ENCODE data around the gene SLC17A5.
A peak's percentile ranks its signal among the peaks of the same experiment; 100 is the strongest.
"Not testable (repeated sequence)": the region's sequence is repeated elsewhere in the genome, so short reads cannot be mapped to it uniquely, and the experiment has no call there.

SLC17A5 gene

DNA sequence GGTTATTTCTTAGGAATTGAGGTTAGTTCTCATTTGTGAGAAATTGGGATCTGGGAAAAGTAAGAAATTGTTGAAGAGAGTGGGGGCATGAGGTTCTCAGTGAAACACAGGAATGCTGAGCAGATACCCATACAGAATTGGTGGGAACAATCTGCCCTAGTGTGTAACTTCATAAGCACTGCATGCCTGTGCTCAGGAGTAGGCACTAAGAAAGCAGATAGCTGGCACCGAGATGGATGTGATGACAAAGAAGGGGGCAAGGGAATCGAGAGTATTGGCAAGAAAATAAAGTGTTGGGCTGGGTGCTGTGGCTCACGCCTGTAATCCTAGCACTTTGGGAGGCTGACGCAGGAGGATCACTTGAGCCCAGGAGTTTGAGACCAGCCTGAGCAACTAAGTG lies 4.0 kb downstream of the SLC17A5 start:
- ATAC-seq (replicated peaks) (no peak), DNase-seq (no peak)
- Mint-ChIP-seq H3K4me1 (peaks cover 11 to 25% of the 10 kb centered on the region in 2 donors), H3K4me3 (no peak overlapping the region), H3K9me3 (no peaks in the 10 kb centered on the region), H3K27me3 (no peaks in the 10 kb centered on the region), H3K27ac (no peak overlapping the region), H3K36me3 (peaks cover 14% of the 10 kb centered on the region in 2 donors)

DNA sequence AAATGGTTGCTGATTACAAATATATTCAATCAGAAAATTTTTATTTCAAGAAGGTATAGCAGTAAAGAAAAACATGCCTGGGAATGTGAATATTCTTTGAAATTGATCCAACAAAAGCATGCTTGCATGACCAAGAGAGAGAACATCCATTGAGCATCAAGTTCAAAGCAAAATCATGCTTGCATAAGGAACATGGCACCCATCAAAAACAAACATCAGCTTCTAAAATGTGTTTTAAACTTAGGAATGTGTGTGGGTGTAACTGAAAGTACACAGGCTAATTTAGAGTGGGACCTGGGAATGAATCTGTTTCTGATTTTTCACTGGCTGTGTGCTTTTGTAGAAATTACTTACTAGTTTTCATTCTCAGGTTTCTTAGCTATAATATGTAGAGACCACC lies 5.6 kb downstream of the SLC17A5 start:
- ATAC-seq (replicated peaks) (no peak), DNase-seq (no peak)
- Mint-ChIP-seq H3K4me1 (peaks cover 8 to 21% of the 10 kb centered on the region in 2 donors), H3K27me3 (no peaks in the 10 kb centered on the region), H3K4me3 (no peak overlapping the region), H3K27ac (no peak overlapping the region), H3K9me3 (no peaks in the 10 kb centered on the region), H3K36me3 (peaks cover 14% of the 10 kb centered on the region in 2 donors)

DNA sequence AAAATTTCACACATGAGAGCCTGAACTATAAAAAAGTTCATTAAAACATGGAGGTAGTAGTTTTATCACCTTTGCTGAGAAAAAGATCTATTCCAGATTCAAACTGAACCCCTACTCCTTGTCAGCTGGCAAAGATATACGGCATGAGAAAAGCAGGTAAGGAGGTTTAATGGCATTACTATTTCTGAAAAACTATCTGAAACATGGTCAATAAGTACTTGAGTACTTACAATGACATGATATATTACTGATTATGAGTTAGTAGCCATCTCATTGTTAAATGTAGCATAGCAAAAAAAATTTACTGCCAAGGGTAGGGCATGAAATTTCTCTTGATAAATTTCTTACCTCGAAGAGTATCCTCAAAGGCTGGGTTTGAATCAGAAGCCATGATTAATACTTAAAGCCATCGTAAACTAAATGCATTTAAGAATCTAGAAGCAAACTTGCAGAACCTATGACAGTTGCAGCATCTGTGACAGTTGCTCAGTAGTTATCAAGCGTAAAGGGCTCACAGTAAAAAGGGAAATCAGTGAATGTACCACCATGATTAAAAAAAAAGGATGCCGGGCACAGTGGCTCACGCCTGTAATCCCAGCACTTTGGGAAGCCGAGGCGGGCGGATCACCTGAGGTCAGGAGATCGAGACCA lies 8.7 kb downstream of the SLC17A5 start:
- Mint-ChIP-seq H3K4me3 (peak overlapping the region; percentile 86 to 87), H3K4me1 (peaks cover 2 to 11% of the 10 kb centered on the region in 2 donors), H3K9me3 (no peaks in the 10 kb centered on the region), H3K27ac (peak overlapping the region; percentile 28), H3K27me3 (no peaks in the 10 kb centered on the region), H3K36me3 (peaks cover 18 to 32% of the 10 kb centered on the region in 2 donors)
- ATAC-seq (replicated peaks) (peak; percentile 36 to 39), DNase-seq (no peak)

DNA sequence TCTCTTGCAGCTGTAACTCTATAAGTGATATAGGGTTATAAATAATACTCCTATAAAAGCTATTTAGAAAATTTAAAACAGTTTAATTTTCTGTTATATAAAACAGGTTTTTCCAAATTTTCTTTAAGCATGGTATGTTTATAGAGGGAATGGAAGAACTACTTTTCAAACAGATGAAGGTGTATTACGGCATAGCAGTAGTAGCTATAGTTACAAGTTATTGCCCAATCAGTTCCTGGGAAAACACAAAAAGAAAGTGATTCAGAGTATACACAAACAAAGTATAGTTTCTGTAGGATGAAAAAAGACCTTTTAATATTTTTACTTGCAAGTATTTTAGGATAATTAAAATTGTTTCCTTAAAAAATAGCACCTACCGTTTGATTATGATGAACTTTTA lies 9.8 kb downstream of the SLC17A5 start:
- ATAC-seq (replicated peaks) = no peak
- H3K36me3 Mint-ChIP-seq = peaks cover 18 to 32% of the 10 kb centered on the region in 2 donors
- no peak overlapping the region for H3K27ac Mint-ChIP-seq
- no peaks in the 10 kb centered on the region for H3K27me3 Mint-ChIP-seq
- DNase-seq = no peak
- peaks cover 2 to 7% of the 10 kb centered on the region in 2 donors for H3K4me1 Mint-ChIP-seq
- H3K4me3 Mint-ChIP-seq = no peak overlapping the region
- H3K9me3 Mint-ChIP-seq = no peaks in the 10 kb centered on the region

DNA sequence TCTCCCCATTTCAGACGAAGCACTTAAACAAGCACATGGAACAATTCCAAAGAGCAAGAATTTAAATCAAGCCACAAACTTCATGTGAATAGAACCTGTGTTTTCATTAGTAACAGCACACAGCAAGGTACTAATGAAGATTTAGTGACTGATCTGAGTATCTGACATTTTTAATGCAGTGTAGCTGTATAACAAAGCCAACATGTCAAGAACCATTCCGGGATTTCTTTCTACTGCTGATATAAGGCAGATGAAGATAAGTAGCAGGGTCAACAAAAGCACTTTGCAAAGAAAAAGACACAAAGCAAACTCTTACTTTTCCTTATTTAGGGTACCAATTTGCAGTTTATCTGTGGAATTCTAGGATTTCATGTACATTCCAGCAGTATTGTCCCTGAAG lies 11.3 kb downstream of the SLC17A5 start:
- peaks cover 2 to 7% of the 10 kb centered on the region in 2 donors for H3K4me1 Mint-ChIP-seq
- H3K9me3 Mint-ChIP-seq = no peaks in the 10 kb centered on the region
- ATAC-seq (replicated peaks) (no peak), DNase-seq (no peak)
- H3K36me3 Mint-ChIP-seq = peaks cover 17 to 35% of the 10 kb centered on the region in 2 donors
- H3K27me3 Mint-ChIP-seq = no peaks in the 10 kb centered on the region
- no peak overlapping the region for H3K27ac Mint-ChIP-seq
- H3K4me3 Mint-ChIP-seq = no peak overlapping the region

DNA sequence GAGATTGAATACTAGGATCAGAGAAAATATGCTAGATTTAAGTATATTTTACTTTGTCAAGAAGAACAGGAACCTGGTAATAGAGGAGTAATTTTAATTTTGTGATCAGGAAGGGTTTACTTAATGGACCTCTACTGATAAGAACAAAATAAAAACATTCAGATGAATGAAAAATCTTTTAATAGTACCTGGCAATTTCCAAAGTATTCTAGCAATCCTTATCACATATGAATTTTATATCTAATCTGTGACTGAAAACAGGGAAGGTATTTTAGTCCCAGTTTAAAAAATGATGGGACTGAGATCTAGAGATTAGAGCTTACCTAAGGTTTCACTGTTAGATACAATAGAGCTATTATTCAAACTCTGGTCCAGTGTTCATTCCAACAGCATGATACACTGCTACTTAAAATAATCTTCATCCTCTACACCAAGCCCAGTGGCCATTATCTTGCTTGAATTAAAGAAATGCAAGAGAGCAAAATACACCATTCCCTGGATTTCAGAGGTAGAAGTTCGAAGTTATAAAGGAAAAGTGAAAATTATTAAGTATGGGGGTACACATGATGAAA lies 13.5 kb downstream of the SLC17A5 start:
- Mint-ChIP-seq H3K4me1 (peaks cover 0 to 3% of the 10 kb centered on the region in 2 donors), H3K4me3 (no peak overlapping the region), H3K9me3 (no peaks in the 10 kb centered on the region), H3K36me3 (peaks cover 22 to 44% of the 10 kb centered on the region in 2 donors), H3K27me3 (no peaks in the 10 kb centered on the region), H3K27ac (no peak overlapping the region)
- ATAC-seq (replicated peaks) = no peak
- no peak for DNase-seq

DNA sequence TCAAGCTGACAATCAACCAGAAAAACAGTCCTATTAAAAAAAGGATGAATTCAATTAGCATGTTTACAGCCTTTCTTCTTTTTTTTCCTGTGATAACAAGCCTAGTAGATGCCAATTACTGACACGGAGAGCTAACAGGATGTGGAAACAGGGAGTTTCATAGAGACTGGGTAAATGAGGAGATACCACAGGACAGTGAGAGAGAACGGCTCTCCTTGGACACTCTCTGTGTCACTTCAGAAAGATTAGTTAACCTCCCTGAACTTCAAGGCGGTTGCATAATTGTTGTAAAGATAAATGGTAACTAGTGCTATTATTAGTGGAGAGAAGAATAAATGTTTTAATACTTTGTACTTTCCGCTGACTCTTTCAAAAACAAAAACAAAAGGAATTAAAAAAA lies 14.8 kb downstream of the SLC17A5 start:
- H3K4me1 Mint-ChIP-seq = no peaks in the 10 kb centered on the region
- no peaks in the 10 kb centered on the region for H3K27me3 Mint-ChIP-seq
- H3K27ac Mint-ChIP-seq = no peak overlapping the region
- no peaks in the 10 kb centered on the region for H3K9me3 Mint-ChIP-seq
- ATAC-seq (replicated peaks) (no peak), DNase-seq (no peak)
- H3K36me3 Mint-ChIP-seq = peaks cover 22 to 44% of the 10 kb centered on the region in 2 donors
- H3K4me3 Mint-ChIP-seq = no peak overlapping the region

DNA sequence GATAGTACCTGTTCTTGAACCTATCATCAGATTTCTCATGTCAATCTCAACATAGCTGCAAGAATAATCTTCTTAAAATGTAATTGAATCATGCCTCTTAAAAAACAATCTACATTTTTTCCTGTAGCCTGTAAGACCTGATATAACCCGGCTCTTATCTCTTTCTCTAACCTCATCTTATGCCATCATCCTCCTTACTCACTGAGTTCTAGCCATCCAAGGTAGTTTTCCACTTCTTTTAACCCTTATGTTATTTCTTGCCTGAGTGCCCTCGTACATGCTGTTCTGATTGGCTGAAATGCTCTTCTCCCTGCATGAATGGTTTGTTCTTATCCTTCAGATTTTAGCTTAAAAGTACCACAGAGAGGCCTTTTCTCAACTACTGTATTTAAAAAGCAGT lies 16.4 kb downstream of the SLC17A5 start:
- Mint-ChIP-seq H3K36me3 (peaks cover 20 to 41% of the 10 kb centered on the region in 2 donors), H3K9me3 (no peaks in the 10 kb centered on the region), H3K27me3 (no peaks in the 10 kb centered on the region), H3K27ac (no peak overlapping the region), H3K4me1 (no peaks in the 10 kb centered on the region), H3K4me3 (no peak overlapping the region)
- no peak for DNase-seq
- ATAC-seq (replicated peaks) = no peak

DNA sequence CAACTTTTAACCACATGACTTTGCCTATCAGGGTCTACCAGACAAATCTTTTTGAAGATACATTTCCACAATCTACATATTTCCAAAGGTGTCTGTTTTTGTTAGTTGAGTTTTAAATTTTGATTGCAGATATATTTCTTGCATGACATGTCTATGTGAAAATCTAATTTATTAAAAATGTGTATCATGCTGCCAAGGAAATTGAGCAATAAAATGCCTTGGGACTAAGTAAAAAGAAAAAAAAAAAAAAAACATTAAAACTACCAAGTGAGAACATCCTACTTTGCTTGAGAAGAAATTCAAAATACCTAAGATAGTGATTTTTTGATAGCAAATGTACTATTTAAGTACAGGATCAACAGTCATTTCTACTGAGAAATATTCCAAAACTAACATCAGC lies 17.7 kb downstream of the SLC17A5 start:
- H3K27ac Mint-ChIP-seq = no peak overlapping the region
- H3K36me3 Mint-ChIP-seq = peaks cover 22 to 41% of the 10 kb centered on the region in 2 donors
- H3K27me3 Mint-ChIP-seq = no peaks in the 10 kb centered on the region
- no peaks in the 10 kb centered on the region for H3K9me3 Mint-ChIP-seq
- no peak overlapping the region for H3K4me3 Mint-ChIP-seq
- DNase-seq = no peak
- no peaks in the 10 kb centered on the region for H3K4me1 Mint-ChIP-seq
- no peak for ATAC-seq (replicated peaks)

DNA sequence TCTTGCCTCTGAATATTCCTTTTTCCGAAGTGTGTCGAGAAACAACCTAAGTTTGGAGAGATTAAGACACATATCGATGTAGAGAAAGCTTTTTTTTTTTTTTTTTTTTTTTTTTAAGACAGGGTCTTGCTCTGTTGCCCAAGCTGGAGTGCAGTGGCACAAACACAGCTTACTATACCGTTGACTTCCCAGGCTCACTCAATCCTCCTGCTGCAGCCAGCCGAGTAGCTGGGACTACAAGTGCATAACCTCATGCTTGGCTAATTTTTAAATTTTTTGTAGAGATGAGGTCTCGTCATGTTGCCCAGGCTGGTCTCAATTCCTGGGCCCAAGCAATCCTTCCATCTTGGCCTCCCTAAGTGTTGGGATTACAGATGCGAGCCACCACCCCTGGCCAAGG lies 21.4 kb downstream of the SLC17A5 start:
- DNase-seq = no peak
- Mint-ChIP-seq H3K4me3 (no peak overlapping the region), H3K27me3 (no peaks in the 10 kb centered on the region), H3K9me3 (no peaks in the 10 kb centered on the region), H3K4me1 (no peaks in the 10 kb centered on the region), H3K27ac (no peak overlapping the region), H3K36me3 (peaks cover 31 to 41% of the 10 kb centered on the region in 2 donors)
- no peak for ATAC-seq (replicated peaks)

DNA sequence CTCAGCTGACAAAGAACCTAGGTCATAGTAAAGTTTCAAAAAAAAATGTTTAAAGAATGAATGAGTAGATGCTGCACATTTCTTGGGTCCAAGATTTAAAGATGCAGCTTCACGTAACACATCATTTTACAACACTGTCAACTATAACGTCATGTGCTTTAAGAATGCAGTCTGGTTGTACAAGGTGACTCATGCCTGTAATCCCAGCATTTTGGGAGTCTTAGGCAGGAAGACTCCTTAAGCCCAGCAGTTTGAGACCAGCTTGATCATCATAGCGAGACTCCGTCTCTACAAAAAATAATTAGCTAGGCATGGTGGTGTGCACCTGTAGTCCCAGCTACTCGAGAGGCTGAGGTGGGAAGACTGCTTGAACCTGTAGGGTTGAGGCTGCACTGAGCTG lies 21.9 kb downstream of the SLC17A5 start:
- no peak for DNase-seq
- no peaks in the 10 kb centered on the region for H3K9me3 Mint-ChIP-seq
- H3K4me3 Mint-ChIP-seq = no peak overlapping the region

DNA sequence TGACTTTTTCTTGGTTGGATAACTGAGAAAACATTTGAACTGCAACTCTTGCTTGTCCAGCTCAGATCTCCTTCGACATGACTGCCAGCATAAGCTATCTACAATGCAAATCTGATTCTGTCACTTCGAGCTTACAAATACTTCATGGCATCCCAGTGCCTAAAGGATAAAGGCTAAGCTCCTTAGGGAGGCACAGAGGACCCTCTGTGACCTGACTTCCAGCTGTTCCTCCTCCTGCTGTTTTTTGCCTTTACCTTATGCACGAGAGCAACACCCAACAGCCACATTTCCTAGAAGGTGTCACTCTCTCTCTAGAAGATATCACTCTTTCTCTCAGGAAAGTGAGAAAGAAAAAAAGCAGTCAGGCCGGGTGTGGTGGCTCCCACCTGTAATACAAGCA lies 23.4 kb downstream of the SLC17A5 start:
- Mint-ChIP-seq H3K27ac (no peak overlapping the region), H3K36me3 (peaks cover 22 to 29% of the 10 kb centered on the region in 2 donors), H3K4me3 (no peak overlapping the region), H3K4me1 (no peaks in the 10 kb centered on the region), H3K27me3 (no peaks in the 10 kb centered on the region), H3K9me3 (no peaks in the 10 kb centered on the region)
- no peak for DNase-seq
- no peak for ATAC-seq (replicated peaks)

More for the DNA sequence above, 21.9 kb downstream of the SLC17A5 start:
- no peak overlapping the region for H3K27ac Mint-ChIP-seq
- H3K4me1 Mint-ChIP-seq = no peaks in the 10 kb centered on the region
- ATAC-seq (replicated peaks) = no peak
- H3K27me3 Mint-ChIP-seq = no peaks in the 10 kb centered on the region
- peaks cover 29 to 40% of the 10 kb centered on the region in 2 donors for H3K36me3 Mint-ChIP-seq

DNA sequence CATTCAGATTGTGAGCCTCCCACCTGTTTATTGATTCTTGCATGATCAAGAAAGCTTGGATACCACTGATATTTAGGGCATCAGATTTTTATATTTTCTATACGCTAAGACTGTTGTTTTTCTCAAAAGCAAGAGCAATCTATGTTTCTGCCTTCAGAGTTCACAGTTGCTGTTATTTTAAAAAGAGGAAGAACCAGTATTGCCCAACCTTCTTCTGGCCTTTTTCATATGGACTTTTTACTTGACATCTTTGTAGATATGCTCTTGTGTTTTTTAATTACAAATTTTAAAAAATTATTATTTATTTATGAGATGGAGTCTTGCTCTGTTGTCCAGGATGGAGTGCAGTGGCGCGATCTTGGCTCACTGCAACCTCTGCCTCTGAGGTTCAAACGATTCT lies 28.9 kb downstream of the SLC17A5 start:
- H3K4me1 Mint-ChIP-seq = no peaks in the 10 kb centered on the region
- H3K27ac Mint-ChIP-seq = no peak overlapping the region
- ATAC-seq (replicated peaks) (no peak), DNase-seq (no peak)
- no peaks in the 10 kb centered on the region for H3K27me3 Mint-ChIP-seq
- peaks cover 8 to 13% of the 10 kb centered on the region in 2 donors for H3K36me3 Mint-ChIP-seq
- no peaks in the 10 kb centered on the region for H3K9me3 Mint-ChIP-seq
- H3K4me3 Mint-ChIP-seq = no peak overlapping the region

DNA sequence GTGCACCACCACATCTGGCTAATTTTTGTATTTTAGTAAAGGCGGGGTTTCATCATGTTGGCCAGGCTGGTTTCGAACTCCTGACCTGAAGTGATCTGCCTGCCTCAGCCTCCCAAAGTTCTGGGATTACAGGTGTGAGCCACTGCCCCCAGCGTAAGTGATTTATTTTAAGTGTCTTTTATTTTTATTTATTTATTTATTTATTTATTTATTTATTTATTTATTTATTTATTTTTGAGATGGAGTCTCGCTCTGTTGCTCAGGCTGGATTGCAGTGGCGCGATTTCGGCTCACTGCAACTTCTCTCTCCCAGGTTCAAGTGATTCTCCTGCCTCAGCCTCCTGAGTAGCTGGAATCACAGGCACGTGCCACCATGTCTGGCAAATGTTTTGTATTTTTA lies 30.3 kb downstream of the SLC17A5 start:
- not testable (repeated sequence) for H3K27ac Mint-ChIP-seq; ATAC-seq (replicated peaks); H3K9me3 Mint-ChIP-seq; DNase-seq; H3K4me1 Mint-ChIP-seq; H3K36me3 Mint-ChIP-seq; H3K4me3 Mint-ChIP-seq; H3K27me3 Mint-ChIP-seq

DNA sequence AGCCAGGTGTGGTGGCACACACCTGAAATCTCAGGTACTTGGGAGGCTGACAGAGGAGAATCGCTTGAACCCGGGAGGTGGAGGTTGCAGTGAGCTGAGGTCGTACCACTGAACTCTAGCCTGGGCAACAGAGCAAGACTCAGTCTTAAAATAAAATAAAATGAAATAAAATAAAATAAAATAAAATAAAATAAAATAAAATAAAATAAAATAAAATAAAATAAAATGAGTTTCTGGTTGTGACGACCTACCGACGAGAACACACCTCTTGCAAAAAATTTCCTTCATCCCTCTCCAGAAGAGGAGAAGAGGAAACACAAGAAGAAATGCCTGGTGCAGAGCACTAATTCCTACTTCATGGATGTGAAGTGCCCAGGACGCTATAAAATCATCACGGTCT lies 35.7 kb downstream of the SLC17A5 start:
- not testable (repeated sequence) for ATAC-seq (replicated peaks); H3K4me3 Mint-ChIP-seq; H3K4me1 Mint-ChIP-seq; H3K27ac Mint-ChIP-seq; H3K9me3 Mint-ChIP-seq; DNase-seq; H3K27me3 Mint-ChIP-seq
- H3K36me3 Mint-ChIP-seq = peaks cover 15 to 18% of the 10 kb centered on the region in 2 donors
